ENCODE measurements around the gene RSPRY1. TPM values are rescaled to one million over a fixed set of nuclear protein-coding genes. Genes with fewer than 3 reads are reported as not detected.

RSPRY1 gene
- total RNA-seq, 1 donor from 2014 or later, result 20.3 TPM

DNA sequence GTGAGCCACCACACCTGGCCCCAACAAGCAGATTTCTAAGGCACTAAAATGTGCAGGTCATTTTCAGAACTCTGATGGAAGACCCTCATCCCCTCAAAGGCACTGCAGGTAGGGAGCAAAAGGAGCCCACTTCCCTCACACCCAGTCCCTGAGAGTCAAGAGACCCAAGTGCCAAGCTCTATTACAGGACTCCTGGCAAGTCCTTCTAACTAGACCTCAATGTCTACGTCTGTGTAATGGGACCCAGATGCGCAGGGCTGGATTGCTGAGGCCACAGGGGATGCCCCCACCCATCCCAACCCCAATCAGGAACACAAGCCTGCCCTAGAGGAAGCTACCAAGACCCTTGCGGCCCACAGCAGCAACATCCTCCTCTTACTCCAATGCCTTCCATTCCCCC, 95.7 kb downstream of the RSPRY1 start:
- intact Hi-C loops (cut with micrococcal nuclease), result no loop called here
- no peak for DNase-seq
- no peak for ATAC-seq

DNA sequence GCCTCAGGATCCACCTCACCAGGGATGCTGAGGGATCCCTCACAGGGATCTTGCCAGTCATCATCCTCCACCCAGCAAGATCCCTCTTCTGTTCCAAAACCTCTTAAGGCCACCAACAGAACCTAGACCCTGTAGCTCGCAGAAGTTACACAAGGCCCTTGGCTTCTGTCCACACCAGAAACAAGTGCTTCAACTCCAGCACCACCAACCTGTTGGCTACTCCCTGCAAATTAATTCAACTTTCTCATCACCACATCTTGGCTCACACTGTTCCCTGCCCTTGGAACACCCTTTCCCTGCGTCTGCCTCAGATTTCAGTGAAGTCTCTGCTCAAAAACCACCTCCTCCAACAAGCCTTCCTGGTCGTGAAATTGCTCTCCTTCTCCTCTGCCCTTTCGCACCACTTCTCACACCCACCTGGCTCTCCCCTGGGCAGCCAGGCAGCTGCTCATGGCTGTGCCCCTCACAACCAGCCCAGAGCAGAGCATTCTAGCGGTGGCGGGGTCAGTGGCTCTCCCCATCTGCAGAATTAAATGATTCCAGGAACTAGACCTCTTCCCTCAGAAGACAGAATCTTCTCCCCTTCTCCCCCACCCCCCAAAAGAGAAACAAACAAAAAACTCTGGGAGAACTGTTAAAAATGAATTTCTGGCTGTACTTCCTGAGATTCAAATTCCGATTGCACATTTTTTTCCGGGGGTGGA, 96.5 kb downstream of the RSPRY1 start:
- DNase-seq, result no peak
- ATAC-seq, result no peak
- intact Hi-C loops (cut with micrococcal nuclease), result no loop called here

DNA sequence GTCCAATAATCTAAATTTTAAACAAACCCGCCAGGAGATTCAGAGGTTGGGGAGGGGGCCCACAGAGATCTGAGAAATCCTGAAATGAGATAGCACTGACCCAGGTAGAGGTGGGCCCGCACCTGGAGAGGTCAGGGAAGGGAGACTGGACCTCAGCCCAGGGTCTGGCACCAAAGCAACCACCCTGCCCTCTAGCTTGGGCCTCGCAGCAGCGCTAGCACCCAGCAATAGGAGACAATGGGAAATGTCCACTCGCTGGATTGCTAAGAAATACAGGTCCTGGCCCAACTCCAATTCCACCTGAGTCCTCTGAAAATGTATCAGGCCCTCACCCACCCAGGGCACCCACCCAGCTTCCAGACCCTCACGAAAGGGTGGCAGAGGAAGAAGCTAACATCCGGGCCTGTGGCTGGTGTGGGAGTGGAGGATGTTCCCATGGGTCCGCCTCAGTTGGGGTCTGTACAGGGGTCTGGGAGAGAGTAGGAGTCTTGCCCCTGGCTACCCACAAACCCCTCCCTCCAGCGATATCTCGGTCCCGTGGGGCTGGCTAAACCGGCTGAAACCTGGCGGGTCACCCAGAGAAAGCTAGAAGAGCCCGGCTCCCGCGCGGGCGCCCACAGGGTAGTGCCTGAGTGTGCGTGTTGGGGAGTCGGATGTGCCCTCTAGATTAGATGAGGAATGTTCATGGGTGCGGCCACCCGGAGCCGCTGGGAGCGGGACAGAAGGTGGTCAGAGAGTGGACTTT, 97.3 kb downstream of the RSPRY1 start:
- no peak for DNase-seq
- peak; percentile 16 for ATAC-seq
- intact Hi-C loops (cut with micrococcal nuclease), result no loop called here

DNA sequence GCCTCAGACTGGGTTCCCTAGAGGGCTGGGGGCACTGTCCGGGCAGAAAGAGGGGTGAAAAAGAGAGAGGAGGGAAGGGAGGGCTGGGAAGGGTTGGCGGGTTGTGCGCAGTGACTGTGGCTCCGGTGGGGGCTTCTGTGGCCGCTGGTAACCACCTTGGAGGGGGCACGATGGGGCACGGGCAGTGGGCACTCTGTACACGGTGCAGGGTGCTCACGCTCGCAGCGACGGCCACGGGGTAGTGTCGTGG, 97.8 kb downstream of the RSPRY1 start:
- intact Hi-C loops (cut with micrococcal nuclease), result no loop called here
- DNase-seq, result no peak
- peak; percentile 24 for ATAC-seq

DNA sequence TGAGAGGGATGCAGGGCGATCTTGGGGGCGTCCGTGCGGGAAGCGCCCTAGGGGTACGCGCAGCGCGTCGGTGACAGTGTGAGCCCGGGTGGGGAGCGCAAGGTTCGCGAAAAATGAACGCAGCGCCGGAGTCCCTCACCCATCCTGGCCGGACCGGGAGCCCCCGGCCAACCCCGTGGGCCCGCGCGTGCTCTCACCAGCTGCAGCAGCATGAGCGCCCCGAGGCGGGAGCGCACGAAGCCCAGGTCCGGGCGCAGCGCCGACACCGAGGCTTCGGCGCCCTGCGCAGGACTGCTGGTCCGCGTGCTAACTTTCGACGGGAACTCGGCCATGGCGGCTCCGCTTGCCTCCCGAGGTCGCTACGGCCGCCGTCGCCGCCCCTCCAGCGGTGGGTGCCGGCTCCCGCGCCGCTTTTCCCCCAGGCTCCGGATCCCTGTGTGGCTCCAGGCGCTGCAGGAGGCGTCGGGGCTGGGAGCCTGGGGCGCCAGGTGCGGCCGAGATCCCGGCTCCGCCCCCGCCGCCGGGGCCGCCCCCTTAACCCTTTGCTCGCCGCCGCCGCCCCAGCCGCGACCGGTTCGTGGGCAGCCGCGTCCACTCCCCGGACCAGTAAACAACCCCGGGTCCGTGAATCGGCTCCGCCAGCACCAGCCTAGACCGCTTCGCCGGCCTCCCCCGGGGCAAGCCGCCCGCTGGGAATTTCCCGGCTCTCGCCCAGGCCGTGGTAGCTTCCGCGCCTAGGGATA, 98.3 kb downstream of the RSPRY1 start, which contains the start of gene PLLP:
TSS of gene PLLP (minus strand) at position 464 of the 743 bp plus-strand sequence. CDS start at position 332, 132 bp downstream.
- intact Hi-C loops (cut with micrococcal nuclease), result no loop called here
- ATAC-seq (peak; percentile 84), DNase-seq (peak; percentile 56)

DNA sequence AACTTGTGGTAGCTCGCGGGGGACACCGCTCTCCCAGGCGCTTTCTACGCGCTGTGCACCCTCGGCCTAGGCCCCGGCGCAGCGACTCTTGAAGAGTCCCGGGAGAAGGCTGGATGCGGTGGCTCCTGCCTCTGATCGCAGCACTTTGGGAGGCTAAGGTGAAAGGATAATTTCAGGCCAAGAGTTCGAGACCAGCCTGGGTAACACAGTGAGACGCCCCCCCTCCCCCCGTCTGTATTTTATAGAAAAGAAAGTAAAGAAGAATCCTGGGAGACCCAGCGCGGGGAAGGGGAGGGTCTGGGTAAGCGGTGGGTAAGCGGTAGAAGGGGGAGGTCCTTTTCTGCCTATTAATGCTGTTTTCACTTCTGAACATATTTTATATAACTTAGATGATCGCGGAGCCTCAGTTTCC, 98.8 kb downstream of the RSPRY1 start:
- DNase-seq, result no peak
- ATAC-seq, result no peak
- intact Hi-C loops (cut with micrococcal nuclease), result no loop called here

DNA sequence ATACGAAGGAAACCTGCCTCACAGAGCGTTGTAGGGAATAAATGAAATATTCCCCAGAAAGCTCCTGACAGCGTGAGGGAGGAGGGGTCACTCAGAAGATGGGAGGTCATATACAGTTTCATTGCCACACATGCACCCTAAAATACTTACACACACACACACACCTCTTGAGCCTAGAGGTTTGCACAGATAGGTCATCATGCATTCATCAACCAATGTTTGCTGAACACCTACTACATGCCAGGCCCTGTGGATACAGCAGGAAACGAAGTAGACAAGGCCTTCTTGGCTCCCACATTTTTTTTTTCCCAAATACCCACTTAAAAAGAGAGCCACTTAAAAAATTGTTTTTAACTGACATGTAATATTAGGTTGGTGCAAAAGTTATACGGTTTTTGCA, 99.2 kb downstream of the RSPRY1 start:
- ATAC-seq, result no peak
- DNase-seq, result no peak
- intact Hi-C loops (cut with micrococcal nuclease), result no loop called here

DNA sequence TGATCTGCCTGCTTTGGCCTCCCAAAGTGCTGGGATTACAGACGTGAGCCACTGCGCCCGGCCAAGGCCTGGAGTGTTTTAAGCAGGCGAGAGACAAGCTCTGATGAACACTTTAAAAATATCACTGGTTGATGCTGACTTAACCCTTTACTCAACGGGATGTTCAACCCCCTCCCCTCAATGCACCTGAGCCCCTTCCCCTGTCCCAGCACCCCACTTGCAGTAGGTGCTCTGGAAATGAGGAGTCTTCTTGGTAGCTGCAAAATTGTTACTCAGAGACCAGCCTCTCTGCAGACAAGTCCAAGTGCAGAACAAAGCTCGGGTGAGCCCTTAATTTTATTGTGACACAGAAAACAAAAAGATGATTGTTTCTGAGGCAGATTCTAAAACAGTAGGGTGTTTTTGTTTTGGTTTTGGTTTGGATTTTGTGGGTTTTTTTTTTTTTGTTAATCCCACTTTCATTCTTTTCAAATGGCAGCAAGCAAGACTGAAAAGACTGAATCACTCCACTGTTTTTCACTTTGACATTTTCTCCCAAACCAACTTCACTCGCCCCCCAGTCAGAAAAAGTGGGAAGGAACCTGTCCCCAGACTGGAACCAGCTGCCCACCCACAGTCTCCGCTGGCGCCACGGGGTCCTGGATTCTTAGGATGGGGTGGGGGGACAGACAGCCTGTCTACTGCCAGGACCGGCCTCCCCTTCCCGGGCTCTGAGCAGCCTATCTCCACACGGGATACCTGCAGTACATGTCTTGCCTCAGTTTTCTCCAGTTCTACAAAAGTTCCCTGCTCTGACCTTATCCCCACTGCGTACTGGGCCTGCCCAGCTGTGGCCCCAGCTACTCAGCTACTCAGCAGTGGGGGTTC, 103.5 kb downstream of the RSPRY1 start:
- intact Hi-C loops (cut with micrococcal nuclease), result no loop called here
- no peak for DNase-seq
- no peak for ATAC-seq

Other genes with a start within 250 kb of the RSPRY1 start
- 0.37 TPM for gene CETP, start 224.4 kb upstream of the RSPRY1 start, total RNA-seq
- gene NLRC5, start 196.8 kb upstream of the RSPRY1 start, total RNA-seq, result 9.8 TPM
- 11.2 TPM for gene CPNE2, start 93.7 kb upstream of the RSPRY1 start, total RNA-seq
- gene PSME3IP1, start 290 bp upstream of the RSPRY1 start, total RNA-seq, result 59.0 TPM
- gene ARL2BP, start 58.9 kb downstream of the RSPRY1 start, total RNA-seq, result 60.3 TPM
- gene PLLP, start 98.3 kb downstream of the RSPRY1 start, total RNA-seq, result 3.1 TPM
- gene CCL22, start 172.5 kb downstream of the RSPRY1 start, total RNA-seq, result not detected
- 11.7 TPM for gene CX3CL1, start 186.2 kb downstream of the RSPRY1 start, total RNA-seq
- not detected for gene CCL17, start 218.4 kb downstream of the RSPRY1 start, total RNA-seq